GM19043 (cell line): ENCODE results near the gene KIAA1614.

Experiments used
- ATAC-seq: cut with Tn5 transposase; IDR thresholded peaks from one replicate; pipeline ENCODE4 v1.9.1; 2021; ENCODE audit warnings: low read depth; ENCODE audit not compliant: unreplicated experiment

KIAA1614 gene

DNA sequence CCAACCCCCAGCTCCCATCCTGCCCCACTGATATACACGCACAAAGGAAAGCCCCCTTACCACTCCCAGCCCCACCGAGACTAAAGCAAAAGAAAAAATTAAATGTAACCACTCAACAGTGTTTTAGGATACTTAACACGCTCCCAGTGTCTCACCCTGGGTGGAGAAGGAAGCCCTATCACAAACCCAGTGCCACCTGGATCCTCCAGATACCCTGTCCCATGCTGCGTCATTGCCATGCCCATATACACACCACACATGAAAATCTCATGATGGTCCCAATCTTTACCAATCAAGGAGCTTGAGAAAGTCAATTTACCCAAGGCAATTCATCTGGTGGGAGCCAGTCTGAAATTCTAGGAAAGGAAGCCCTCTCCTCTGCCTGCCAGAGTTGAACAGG lies 11.2 kb downstream of the KIAA1614 start:
- no peak for ATAC-seq

DNA sequence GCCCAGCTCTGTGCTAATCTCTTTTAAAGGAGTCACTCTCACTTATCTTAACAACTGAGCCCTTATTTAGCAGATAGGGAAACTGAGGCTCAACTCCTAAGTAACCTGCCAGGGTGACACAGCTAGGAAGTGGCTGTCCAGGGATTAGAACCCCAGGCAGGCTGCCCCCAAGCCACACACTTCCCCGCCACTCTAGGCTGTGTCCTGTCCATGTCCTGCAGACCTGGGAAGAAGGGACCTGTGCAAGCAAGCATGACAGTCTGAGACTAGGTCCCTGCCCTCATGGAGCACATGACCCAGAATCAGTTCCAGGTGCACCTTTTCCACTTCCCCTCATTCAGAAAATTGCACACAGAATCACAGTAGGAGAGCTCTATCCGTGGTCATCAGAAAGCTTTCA lies 12.2 kb downstream of the KIAA1614 start:
- ATAC-seq = no peak

DNA sequence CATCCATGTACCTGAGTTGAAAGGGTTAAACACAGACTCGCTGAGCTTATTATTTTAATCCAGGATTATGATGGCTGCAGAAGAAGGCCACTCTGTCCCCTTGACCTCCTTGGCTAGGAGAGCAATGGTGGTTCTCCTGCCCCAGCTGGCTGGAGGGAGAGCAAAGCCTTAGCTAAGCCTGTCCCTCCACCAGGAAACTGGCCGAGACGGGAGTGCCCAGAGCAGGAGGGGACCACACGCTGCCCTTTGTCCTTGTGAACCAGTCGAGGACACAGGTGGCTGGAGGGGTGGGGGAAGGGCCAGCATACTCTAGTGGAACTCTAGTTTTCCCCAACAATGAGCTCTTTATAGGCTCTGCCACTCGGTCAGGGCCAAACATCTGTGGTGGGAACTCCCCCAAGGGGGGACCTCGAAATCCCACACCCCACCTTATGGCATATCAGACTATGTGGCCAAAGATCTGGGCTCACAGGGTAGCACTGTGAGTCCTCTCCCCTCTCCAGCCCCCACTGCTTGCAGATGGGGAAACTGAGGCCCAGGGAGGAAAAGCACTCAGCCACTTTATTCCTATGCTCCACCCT lies 12.9 kb downstream of the KIAA1614 start:
- no peak for ATAC-seq

DNA sequence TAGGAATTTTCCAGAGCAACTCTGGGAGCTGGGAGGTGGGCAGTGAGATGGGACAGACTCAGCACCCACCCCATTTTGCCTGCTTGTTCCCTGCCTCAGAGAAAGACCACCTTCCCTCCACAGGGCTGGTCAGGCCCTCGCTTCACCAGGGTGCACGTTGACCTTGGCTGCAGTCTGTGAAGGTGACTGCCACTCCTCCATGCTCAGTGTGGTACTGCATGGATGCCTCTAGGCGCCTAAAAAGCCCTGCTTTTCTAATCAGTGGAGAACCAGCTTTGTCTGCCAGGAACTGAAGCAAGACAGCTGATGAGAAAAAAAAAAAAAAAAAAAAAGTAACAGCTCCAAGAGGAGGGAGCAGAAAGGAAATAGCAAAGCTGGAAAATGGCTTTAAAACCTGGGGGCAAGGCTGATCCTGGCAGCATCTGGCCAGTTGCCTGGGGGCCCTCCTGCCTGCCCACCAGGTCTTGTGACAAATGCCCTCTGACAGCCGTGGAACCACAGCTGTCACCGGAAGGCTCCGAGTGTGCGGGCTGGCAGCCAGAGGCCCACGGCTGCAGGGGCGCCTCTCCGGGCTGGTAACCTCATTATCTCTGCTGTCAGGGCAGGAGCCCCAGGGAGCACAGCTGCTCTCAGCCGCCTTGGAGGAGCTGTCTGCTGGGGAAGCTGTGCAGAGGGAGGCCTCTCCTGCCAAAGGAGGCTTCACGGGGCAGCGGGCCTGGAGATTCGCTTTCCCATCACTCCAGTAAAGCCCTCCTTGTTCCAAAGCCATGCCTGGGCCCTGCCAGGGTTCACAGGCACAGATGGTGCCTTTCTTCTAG lies 13.7 kb downstream of the KIAA1614 start:
- no peak for ATAC-seq

DNA sequence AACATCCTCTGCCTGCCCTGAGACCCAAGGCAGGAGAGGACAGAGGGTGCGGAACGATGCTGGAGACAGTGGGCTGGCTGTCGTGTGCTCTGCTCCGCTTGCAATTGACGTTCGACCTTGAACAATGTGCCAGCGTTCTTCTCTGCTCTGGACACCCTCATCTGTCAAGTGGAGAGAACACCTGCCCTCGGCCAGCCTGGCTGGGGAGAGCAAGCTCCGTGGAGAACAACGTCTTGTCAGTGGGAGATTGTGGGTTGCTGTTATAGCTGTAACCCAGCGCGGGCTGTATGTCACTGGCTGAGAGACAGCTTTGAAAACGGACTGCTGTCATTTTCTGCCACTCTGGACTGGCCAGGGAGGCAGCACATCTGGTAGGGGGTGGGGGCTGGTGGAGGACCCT lies 14.7 kb downstream of the KIAA1614 start:
- no peak for ATAC-seq

GRCh38 chr1:180927841-180928240 lies 15.1 kb downstream of the KIAA1614 start:
- no peak for ATAC-seq

- no peak for ATAC-seq
These were observed 15.9 kb downstream of the KIAA1614 start for GRCh38 chr1:180928331-180929230.

- no peak for ATAC-seq
These were observed 16.7 kb downstream of the KIAA1614 start for GRCh38 chr1:180929389-180929788.

GRCh38 chr1:180930687-180931086 lies 18.0 kb downstream of the KIAA1614 start:
- no peak for ATAC-seq

DNA sequence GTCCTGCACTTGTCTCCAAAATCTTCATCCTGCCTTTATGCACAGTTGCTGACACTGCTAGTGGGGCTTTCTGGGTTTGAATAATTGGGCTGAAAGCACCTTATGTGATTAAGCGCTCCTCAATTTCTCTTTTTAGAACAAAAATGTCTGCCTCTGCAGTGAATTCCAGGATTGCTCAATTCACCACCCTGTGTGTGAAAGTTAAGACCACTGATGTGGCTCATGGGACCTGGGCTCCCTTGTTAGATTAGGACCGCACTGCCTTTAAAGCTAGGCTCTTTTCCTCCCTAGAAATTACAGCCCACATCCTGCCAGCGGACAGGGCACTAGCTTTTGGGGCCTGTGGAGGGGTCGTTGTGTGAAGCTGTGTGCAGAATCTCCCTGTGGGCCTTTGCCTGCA lies 18.8 kb downstream of the KIAA1614 start:
- no peak for ATAC-seq

GRCh38 chr1:180932378-180932777 lies 19.7 kb downstream of the KIAA1614 start:
- no peak for ATAC-seq

DNA sequence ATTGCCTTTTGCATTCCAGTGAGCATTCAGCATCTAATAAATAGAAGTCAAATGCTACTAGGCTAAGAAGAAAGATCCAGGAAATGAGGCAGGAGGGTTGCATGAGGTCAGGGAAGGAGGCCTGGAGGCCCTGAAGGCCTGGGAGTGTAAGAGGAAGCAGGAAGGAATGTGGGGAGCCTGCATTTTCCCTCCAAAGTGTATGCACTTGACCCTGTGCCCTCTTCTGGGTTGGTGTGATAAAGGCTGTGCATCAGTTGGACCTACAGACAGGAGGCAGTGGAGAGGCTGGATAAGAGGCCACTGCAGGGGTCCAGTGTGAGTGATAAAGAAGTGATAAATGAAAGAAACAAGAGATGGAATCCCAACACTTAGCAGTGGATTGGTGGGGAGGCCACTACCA lies 20.4 kb downstream of the KIAA1614 start:
- ATAC-seq = no peak

GRCh38 chr1:180934563-180934962 lies 21.9 kb downstream of the KIAA1614 start:
- ATAC-seq = no peak

GRCh38 chr1:180935326-180936109 lies 22.8 kb downstream of the KIAA1614 start:
- peak; percentile 68 for ATAC-seq

- no peak for ATAC-seq
These were observed 23.7 kb downstream of the KIAA1614 start for GRCh38 chr1:180936110-180937011.

GRCh38 chr1:180937012-180937372 lies 24.3 kb downstream of the KIAA1614 start:
- ATAC-seq = no peak

- ATAC-seq = no peak
These were observed 25.0 kb downstream of the KIAA1614 start for GRCh38 chr1:180937624-180938225.

DNA sequence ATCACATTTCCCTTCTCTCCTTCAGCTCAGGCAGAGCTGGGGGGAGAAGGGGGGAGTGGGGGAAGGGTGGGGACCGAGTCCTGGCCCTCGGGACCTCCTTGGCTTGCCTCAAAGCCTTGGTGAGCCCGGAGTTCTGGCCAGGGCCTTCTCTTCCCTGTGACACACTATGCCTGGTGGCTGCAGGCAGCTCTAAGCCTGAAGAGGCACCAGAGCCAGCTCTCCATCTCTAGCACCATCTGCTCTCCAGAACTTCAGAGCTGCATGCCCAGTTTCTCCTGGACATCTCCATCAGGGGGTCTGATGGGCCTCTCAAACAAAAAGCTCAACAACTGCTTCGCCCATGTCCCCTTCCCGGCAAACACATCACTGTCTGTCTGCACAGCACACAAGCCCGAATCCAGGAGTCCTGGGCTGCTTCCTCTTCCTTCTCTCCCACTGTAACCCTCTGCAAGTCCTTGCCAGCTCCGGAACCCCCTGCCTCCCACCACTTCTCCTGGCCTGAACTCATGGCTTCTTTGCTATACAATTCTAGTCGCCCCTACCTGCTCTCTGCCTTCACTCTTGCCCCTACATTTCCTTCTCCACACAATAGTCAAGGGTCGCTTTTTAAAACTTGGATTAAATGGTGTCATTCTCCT lies 26.5 kb downstream of the KIAA1614 start:
- no peak for ATAC-seq

DNA sequence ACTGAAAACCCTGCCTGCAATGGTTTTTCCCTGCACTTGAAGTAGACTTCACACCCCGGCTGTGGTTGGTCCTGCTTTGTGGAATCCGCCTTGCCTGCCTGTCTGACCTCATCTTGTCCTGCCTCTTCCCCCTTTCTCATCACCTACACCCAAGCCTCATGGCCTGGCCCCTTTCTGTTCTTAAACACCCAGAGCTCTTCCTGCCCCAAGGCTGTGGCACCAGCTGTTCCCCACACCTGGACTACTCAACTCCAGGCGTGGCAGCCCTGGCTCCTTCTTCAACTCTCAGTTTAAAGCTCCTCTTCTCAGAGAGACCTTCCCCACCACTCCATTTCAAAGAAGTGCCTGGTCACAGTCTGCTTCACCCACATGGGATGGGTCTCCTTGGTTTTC lies 27.0 kb downstream of the KIAA1614 start:
- no peak for ATAC-seq
